UCSD-AML1 (cell line): Measurements from ENCODE around the gene EPHB3.
"Not testable (repeated sequence)": the region's sequence is repeated elsewhere in the genome, so short reads cannot be mapped to it uniquely, and the experiment has no call there.

ENCODE experiments used
- DNase-seq: peaks from one replicate; lab custom pipeline; 2025; ENCODE audit not compliant: unreplicated experiment; lab: John Stamatoyannopoulos, UW

Gene EPHB3

DNA sequence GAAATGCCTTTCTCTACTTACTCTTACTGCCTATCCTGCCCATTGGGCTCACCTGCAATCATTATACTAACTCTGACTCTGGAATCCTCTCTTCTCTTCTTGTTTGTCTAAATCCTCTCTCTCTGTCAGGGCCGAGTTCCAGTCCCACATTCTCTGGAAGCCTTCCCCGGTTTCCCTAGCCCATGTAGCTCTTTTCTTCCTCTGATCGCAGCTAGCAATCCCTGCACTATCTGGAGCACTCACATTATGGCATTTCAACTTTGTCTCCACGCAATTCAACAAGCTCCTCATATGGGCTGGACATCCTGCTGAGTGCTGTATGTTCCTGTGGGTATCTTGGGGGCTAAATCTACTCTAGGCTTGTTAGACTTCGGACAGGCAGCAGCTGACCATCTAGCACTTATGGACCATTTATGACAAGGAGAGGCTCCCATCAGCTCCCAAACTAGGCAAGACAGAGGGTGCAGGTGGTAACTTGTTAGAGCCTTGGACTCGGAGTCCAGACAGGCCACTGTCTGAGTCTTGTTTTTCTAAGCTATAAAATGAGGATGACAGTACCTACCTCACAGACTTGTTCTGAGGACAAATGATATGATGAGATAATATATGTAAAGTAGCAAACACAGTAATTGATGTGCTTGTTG, 58.3 kb downstream of the EPHB3 start:
- DNase-seq, result no peak

DNA sequence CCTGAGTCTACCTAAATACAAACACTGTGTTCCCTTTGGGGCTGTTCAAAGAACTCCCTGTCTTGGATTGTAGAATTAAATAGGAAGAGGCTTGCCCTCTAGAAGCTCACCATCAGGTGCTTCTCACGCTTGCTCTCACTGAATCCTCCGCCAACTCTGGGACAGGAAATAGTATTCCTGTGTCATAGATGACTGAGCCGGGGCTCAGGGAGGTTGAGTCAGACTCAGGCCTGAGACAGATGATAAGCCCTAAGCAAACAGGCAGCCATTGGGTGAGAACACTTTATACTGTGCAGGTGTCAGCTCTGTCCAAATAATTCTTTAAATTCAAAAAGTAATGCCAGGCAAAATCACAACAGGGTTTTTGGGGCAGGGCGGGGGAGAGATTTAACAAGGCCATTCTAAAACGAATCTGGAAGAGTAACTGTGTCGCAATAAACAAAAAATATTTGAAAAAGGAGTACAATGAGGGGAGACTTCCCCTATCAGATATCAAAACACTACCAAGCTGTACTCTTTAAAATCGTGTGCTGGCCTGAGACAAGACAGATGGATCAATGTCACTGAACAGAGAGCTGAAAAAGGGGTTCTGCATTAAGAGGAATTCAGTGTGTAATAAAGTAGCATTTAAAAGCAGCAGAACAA, 59.0 kb downstream of the EPHB3 start:
- no peak for DNase-seq

DNA sequence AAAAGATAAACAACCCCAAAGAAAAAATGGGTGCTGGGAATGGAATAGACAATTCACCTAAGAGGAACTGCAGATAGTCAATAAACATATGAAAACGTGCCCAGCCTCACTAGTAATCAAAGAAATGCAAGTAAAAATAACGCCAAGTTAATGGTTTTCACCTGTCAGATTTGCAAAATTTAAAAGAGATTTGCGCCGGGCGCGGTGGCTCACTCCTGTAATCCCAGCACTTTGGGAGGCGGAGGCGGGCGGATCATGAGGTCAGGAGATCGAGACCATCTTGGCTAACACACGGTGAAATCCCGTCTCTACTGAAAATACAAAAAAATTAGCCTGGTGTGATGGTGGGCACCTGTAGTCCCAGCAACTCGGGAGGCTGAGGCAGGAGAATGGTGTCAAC, 60.6 kb downstream of the EPHB3 start:
- not testable (repeated sequence) for DNase-seq

DNA sequence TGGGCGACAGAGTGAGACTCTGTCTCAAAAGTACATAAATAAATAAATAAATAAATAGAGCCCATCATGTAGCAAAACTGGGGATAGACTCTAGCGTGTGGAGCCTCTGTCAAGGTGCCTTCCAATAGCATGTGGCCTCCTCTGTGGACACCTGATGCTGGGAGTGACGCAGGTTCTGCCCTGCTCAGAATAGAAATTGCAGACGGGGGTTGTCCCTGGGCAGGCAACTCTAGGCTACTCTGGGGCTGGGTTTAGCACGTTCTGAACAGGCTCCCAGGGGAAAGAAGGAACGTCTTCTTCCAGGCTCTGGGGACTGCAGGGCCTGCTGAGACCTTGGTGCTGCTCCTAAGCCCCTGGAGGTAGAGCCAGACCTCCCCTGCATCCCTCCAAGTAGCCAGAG, 65.3 kb downstream of the EPHB3 start:
- DNase-seq, result no peak

DNA sequence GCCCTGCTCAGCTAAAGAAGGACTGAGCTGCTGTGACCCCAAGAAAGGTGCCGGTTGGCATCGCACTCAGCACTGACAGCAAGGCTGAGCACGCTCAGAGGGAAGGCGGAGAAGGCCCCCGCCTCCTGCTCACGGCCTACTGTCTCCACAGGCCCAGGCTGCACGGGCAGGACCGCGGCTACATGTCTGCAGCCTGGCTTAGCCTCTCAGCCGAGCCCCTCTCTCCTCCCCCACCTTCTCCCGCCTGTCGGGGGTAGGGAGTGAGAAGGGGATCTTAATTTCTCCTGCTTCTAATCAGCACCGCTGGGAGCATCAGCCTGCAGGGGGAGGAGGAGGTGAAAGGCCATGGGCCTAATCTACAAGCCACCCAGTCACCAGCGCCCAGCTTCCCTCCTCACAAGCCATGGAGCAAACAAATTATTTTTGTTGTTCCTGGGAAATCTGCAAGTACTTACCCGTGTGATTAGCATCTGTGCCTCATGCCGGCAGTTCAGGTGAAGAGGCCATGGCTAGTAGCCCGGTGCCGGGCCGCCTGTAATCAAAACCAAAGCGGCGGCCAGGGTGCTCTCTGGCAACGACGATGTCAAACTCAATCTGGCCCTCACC, 68.1 kb downstream of the EPHB3 start:
- no peak for DNase-seq

DNA sequence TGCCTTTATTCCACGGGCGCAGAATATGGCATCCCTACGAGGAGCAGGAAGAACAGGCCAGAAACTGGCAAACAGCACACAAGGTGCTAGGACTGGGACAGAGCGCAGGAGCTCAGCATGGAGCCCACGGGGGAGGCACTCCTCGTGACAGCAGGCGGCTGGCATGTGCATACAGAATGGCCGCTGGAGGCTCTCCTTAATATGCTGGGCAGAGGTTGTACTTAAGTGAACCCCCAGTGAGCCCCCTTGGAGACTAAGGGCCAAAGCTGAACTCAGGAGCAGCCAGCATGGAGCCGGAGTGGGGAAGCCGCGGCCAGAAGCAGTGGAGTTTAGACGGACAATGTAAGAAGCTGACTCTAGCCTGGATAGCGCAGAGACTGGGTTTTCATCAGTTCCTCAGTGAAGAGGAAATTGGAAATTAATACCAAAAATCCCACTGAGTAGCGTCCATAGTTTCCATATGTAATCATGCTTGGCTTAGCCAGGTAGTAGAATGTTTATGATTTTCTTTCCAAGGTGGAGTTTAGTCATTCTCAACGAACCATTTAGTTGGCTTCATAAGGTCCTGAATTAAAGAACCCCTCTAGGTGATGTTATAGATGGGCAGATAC, 69.4 kb downstream of the EPHB3 start:
- DNase-seq, result no peak

DNA sequence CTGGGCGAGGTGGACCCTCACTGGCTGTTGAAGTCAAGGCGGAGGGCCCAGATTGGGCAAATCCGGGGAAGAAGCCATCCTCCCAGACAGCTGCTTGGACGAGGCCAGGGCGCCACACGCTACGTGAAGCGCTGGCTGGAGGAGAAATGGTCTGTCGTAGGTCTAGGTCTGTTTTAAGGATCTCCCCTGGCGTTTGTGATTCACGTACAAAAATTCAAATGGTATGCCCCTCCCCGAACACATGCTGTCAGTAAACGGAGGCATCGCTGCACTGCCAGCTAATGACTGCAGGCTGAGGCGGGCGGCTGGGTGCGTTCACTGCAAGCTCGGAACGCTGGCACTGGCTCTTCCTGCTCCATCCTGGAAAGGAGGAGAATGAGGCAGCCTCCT, 69.9 kb downstream of the EPHB3 start:
- DNase-seq, result no peak
